GF-D8 (cell line): ENCODE data around the gene KANK3.
"Not testable (repeated sequence)": the region's sequence is repeated elsewhere in the genome, so short reads cannot be mapped to it uniquely, and the experiment has no call there.

Experiments
- DNase-seq: peaks from one replicate; lab custom pipeline; 2025; lab: John Stamatoyannopoulos, UW

Gene KANK3

DNA sequence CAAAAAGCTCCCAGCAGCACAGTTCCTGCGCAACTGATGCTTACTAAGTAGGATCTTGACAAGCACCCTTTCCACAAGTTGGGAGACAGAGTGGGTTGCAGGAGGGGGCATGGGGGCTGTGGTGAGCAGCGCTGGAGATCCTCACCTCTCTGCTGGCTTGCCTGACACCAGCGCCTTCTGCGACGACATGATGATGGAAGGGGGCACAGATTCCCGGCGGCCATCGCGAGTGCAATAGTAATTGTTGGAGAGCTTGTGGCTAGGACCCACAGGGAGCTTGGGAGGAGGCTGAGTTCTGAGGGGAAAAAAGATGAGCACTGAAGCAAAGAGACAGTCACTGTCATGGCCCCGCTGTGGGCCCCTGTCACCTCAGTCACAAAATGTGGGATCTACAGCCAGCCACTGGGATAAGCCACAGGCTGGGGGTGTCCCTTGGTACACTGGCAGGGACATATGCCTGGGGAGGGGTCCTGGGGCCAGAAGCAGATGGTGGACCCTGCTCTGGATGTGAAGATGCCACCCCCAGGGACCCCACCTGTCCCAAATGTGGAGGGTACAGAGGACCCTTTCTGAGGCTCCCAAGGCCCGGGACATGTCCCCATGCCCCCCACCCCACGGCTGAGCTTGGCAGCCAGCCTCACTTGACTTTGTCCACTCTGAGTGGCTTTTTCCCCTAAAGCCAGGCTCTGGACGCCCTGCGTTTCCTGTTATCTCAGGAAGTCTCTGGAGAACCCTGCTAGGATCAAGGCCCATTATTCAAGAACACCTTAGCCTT lies 26.5 kb downstream of the KANK3 start:
- DNase-seq: no peak

DNA sequence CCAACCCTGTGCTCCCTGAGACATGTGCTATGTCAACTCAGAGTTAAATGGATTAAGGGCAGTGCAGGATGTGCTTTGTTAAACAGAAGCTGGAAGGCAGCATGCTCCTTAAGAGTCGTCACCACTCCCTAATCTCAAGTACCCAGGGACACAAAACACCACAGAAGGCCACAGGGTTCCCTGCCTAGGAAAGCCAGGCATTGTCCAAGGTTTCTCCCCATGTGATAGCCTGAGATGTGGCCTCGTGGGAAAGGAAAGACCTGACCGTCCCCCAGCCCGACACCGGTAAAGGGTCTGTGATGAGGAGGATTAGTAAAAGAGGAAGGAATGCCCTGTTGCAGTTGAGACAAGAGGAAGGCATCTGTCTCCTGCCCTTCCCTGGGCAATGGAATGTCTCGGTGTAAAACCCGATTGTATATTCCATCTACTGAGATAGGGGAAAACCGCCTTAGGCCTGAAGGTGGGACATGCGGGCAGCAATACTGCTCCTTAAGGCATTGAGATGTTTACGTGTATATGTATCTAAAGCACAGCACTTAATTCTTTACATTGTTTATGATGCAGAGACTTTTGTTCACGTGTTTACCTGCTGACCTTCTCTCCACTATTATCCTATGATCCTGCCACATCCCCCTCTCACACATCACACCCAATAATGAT lies 28.0 kb downstream of the KANK3 start:
- not testable (repeated sequence) for DNase-seq

DNA sequence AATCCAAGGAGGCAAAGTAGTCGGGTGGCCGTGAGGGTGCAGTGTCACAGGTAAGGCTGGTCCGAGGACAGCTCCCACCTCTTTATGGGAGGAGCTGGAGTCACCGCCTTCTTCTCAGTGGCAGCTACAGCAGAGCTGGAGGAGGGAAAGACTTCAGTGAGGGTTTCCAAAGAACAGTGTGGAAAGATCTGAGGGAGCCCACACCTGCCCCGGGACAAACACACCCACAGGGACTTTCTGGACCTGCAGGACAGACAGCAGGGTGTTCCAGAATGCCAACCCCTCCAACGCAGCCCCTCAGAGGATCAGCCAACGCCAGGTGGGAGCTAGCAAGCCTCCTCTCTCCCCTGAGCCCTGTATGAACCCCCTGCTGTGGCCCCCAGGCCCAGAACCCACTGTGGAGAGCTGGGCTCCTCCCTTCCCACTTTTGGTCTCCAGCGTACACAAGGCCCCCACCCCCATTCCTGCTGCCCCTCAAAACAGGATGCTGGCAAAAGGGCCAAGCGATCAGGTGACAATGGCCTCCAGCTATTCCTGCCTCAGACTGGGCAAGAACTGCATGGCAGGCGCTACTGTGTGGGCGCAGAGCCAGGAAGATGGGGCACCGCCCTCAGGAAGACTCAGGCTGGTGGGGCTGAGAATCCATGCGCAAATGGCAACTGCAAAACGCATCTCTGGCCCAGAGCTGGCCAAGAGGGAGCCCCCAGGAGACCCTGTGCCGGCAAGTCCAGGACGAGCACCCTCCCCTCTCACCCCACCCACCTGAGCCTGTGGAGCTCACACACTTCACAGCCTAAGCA lies 31.4 kb downstream of the KANK3 start:
- DNase-seq: no peak

DNA sequence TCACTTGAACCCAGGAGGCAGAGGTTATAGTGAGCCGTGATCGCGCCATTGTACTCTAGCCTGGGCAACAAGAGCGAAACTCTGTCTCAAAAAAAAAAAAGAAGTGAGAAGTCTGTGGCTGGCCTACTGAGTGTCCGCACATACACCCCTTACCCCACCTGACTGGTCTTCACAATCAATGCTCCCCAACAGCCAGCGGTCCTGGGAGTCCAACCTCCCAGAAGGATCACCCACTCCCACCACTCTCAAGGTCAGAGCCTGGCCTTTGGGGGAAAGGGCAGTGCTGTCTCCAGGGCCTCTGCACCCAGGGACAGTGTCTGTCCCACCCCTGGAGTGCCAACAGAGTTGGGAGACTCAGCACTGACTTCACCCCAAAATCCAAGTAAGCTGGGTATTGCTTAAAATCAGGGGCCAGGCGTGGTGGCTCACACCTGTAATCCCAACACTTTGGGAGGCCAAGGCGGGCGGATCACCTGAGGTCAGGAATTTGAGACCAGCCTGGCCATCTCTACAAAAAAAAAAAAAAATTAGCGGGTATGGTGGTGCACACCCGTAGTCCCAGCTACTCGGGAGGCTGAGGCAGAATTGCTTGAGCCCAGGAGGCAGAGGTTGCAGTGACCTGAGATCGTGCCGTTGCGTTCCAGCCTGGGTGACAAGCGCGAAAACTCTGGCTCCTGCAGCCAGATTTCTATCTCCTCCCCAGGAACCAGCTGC lies 32.6 kb downstream of the KANK3 start:
- DNase-seq: no peak

DNA sequence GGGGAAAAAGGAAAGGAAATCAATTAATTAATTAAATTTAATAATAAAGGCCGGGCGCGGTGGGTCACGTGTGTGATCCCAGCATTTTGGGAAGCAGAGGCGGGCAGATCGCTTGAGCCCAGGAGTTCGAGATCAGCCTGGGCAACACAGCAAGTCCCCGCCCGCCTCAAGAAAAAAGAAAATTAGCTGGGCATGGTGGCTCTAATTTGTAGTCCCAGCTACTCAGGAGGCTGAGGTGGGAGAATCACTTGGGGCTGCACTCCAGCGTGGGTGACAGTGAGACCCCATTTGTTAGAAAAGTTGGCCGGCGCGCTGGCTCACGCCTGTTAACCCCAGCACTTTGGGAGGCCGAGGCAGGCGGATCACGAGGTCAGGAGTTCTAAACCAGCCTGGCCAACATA lies 34.2 kb downstream of the KANK3 start:
- DNase-seq: no peak

DNA sequence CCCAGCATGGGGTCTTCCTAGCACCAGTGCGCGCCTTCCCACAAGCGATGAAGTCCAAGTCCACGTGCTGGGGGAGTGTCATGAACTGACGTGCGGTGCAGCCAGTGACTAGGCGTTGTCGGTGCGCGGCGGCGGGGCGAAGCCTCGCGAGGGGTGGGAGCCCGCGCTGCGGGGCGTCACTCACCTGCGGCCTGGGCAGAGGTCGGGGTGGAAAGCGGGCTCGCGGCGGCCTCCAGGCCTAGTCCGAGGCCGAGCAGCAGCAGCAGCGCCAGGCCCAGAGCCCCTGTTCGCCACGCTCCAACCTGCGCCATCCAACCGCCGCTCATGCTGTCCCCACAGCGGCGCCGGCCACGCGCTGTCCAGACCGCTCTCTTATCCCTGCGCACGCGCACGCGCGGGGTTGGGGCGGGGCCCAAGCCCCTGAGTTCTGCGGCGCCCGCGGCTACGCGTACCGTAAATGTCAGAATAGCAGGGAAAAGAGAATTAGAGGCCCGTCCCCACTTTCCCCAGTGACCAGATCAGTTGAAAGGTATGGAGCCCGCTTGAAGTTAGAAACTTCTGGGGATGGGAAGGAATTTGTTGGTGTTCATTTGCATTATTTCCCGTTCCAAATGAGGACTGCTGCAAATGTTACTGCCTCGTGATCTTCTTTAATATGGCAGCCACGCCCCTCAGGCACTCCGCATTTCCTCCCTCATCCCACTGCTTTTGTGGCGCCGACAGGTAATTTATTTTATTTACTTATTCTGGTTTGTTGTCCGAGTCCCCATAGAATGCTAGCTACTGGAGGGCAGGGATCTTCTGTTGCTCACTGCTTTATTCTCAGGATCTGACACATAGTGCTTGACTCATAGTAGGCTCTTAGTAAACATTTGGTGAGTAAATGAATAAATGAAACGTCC lies 34.8 kb downstream of the KANK3 start, which contains the start of gene CD320:
Gene CD320, minus strand, starts transcription at position 394 of the 902 bp plus-strand sequence. Its CDS starts 68 bp downstream, at position 326.
- peak; percentile 70 for DNase-seq

DNA sequence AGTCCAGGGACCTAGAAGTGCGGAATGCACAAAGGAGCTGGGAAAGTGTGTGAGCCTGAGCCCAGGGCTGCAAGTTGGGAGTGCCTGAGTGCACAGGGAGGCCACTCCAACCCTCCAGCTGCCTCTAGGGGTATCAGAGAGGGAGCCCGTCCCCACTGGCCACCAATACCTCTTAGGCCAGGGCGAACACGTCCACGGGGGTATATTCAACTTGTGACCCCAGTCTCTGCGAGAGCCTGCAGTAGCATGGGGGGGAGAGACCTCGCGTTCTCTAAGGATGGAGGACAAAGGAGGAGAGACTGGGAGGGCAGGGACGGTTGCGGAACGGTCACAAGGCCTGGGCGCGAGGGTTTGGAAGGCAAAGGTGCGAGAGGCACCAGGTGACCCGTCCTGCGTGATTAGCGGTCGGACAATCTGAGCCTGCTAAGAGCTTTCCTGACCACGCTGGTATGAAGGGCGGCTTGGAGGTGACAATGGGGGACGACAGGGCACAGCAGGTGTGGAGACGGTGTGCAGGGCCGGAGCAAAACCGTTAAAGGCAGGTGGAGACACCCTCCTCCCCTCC lies 35.6 kb downstream of the KANK3 start:
- no peak for DNase-seq

DNA sequence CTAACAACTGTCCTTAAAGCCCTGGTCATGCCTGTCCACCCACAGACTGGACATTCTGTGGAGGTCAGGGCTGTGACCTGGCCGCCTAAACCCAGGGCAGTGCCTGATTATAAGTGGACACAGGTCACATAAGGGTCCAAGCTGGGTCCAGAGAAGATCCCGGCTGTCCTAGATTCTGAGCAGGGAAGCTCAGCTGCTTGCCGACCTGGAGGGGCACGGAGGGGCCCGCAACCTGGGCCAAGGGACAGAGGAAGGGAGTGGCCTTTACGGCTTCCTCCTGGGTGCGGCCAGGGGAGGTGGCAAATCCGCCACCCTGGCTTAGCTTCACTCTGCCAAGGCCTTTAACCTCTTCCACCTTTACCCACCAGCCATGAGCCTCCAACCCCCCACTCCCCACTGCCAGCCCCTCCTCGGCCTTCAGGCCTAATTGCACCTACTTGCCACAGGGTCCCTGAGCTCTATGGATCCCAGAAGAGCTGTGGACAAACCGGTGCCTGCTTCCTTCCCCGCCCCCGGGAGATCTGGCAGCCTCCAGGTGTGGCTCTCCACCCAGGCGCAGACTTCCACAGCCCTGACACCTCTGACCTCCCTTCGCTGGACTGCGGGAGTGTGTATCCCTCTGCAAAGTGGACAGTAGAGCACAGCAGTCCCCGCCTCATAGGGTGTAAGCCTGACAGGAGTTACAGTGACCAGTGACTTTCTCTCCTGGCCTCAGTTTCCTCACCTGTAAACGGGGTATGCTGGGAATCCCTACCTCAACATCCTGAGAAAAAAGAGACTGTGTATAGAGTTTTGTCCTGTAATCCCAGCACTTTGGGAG lies 36.6 kb downstream of the KANK3 start:
- DNase-seq: no peak

DNA sequence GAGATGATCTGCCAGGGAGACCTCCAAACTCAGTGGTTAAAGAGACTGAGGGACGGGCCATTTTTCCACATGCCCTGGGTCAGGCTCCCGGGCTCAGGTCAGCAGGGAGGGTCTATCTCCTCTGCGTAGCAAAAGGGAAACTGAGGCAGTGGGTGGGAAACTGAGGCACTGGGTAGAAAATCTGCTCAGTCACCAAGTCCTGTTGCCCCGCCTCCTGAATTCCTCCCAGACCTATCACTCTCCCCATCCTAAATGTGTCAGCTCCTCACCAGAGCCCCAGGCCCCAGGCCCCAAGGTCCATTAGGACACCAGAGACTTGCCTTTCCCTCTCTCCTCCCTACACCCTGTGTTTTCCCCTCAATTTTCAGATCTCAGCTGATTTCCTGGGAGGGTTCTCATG lies 37.3 kb downstream of the KANK3 start:
- DNase-seq: no peak

DNA sequence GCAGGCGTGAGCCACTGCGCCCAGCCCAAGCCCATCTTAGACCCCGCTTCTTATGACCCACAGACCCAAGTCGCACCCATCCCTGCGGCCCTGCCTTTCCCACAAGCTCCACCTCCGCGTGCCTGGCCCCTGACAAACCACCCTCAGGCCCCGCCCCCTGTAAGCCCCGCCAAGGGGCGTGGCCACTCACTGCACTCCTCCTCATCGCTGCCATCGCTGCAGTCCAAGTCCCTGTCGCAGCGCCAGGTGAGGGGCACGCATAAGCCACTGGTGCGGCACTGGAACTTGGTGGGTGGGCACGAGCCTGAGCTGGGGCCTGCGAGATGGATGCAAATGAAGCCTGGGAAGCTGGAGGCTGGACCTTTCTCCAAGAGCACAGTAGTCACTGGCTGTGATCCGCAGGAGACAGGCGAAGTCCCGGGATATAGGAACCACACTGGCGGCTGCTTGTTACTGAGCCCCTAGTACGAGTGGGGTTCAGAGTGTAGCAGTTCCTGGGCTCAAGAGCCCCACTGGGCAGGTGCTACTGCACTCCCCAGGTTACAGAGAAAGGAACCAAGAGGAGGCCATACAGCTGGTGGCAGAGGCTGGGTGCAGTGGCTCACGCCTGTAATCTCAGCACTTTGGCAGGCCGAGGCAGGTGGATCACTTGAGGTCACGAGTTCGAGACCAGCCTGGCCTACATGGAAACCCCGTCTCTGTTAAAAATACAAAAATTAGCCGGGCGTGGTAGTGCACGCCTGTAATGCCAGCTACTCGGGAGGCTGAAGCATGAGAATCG lies 38.0 kb downstream of the KANK3 start:
- DNase-seq: no peak

DNA sequence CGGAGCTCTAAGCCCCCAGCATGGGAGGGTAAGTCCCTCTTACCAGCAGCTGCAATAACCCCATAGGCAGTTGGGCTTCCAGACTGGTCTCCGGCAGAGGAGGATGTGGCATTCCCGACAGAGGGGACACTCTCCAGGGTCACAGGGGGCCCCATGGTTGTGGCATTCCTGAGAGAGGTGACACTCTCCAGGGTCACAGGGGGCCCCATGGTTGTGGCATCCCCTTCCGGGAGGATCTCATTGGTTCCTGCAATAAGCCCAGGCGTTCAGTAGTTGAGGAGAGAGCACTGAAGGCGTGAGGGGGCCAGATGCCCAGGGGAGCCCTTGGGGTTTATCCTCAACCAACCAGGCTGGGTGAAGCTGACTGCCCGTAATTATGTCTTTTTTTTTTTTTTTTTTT lies 40.3 kb downstream of the KANK3 start:
- DNase-seq: no peak

DNA sequence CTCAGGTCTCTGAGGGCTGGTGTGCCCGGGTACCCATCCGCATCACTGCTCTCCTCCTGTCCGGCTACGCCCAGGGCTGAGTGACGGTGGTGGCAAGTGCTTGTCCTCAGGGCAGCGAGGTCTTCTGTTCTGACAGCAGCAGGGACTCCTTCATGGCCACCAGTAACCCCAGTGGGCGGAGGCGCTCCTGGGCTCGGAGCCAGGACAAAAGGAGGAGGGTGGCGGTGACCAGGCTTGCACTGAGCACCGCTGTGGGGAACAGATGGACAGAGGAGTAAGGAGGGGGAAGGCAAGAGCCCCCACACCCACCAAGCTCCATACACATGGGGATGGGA lies 40.7 kb downstream of the KANK3 start:
- DNase-seq: no peak

DNA sequence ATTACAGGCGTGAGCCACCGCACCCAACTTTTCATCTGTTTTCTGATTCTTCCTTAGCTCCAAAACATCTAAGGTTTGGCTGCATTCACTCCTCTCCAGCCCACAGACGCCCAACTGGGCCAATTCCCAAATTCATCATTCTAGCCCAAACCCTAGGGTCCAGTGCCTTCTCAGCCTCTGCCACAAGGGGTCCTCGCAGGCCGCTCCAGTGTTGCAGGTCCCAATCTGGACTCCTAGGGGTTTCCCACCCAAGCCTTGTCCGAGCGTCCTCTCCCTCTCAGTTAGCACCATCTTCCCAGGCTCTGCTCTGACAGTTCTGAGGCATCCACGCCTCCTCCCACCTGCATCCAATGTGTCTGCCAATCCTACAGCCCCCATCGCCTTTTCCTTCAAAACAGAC lies 51.7 kb downstream of the KANK3 start:
- not testable (repeated sequence) for DNase-seq

DNA sequence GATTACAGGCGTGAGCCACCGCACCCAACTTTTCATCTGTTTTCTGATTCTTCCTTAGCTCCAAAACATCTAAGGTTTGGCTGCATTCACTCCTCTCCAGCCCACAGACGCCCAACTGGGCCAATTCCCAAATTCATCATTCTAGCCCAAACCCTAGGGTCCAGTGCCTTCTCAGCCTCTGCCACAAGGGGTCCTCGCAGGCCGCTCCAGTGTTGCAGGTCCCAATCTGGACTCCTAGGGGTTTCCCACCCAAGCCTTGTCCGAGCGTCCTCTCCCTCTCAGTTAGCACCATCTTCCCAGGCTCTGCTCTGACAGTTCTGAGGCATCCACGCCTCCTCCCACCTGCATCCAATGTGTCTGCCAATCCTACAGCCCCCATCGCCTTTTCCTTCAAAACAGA lies 66.6 kb downstream of the KANK3 start:
- not testable (repeated sequence) for DNase-seq
